Gastroesophageal sphincter (tissue), 3 donors: ENCODE data around the gene OVOL3.
"Not testable (repeated sequence)": the region's sequence is repeated elsewhere in the genome, so short reads cannot be mapped to it uniquely, and the experiment has no call there.

Experiments
- CTCF ChIP-seq, 4 experiments: fragments of 200-600 bp in 2 of 4; fragments of 450-650 bp in 2 of 4; sonication (generic) in 1 of 4; IDR thresholded peaks; one replicate each; pipeline ENCODE4 v1.5.1; 2017 to 2019; ENCODE audit warnings: antibody characterized with exemption in 4 of 4, mild to moderate bottlenecking in 2 of 4, moderate library complexity in 2 of 4
- EP300 ChIP-seq: sonication (generic); formaldehyde crosslinking; IDR thresholded peaks from one replicate; pipeline ENCODE4 v1.6.1; 2017; ENCODE audit warnings: antibody characterized with exemption, mild to moderate bottlenecking
- POLR2A ChIP-seq, 2 donors: fragments of 450-650 bp; IDR thresholded peaks; one replicate each; pipeline ENCODE4 v1.6.1; 2017; ENCODE audit warnings: antibody characterized with exemption in 2 of 2, mild to moderate bottlenecking in 2 of 2, moderate library complexity in 1 of 2
- POLR2AphosphoS5 ChIP-seq: sonication (generic); formaldehyde crosslinking; IDR thresholded peaks from one replicate; pipeline ENCODE4 v1.6.1; 2017; ENCODE audit warnings: antibody characterized with exemption

GRCh38 chr19:36068810-36069499, 42.0 kb upstream of the OVOL3 start:
- not testable (repeated sequence) for TF ChIP-seq CTCF (IDR thresholded peaks at IDR 0.05); EP300; POLR2AphosphoS5; POLR2A (IDR thresholded peaks at IDR 0.05)
